ENCODE results near the gene RND2.

The RND2 gene

DNA sequence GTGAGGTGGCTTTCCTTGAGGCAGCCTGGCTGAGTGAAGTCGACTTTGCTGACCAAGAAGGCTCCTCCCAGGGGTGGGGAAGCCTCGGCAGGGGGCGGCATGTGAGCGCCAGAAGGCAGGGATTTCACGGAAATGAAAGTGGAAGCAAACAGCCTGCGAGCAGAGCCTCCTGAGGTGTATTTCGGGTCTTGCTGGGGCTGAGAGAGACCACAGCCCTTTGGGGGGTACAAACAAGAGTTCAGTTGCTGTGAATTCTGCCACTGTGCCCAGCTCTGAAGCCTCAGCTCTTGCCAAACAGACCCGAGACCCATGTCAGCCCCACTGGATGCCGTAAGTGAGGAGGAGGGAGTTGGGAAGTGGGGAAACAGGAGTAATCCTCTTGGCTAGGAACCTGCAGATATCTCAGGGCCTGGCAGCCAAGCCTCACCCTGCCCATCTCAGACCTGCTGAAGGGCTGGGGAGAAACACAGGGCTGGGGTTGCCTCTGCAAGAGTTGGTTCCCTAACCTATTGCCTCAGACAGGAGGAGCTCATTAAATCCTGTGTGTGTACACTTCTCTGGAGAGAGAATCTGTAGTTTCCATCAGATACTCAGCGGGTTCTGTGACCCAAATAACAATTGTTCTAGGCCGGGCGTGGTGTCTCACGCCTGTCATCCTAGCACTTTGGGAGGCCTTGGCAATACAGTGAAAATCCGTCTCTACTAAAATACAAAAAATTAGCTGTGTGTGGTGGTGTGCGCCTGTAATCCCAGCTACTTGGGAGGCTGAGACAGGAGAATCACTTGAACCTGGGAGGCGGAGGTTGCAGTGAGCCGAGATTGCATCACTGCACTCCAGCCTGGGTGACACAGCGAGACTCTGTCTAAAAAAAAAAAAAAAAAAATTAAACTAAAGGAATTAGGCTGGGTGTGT lies 18.1 kb upstream of the RND2 start, which contains the start of gene IFI35:
Gene IFI35 (plus strand): TSS at position 146 of the 913 bp plus-strand sequence. CDS start 164 bp downstream, at position 310.
- no peak for FAIRE-seq

DNA sequence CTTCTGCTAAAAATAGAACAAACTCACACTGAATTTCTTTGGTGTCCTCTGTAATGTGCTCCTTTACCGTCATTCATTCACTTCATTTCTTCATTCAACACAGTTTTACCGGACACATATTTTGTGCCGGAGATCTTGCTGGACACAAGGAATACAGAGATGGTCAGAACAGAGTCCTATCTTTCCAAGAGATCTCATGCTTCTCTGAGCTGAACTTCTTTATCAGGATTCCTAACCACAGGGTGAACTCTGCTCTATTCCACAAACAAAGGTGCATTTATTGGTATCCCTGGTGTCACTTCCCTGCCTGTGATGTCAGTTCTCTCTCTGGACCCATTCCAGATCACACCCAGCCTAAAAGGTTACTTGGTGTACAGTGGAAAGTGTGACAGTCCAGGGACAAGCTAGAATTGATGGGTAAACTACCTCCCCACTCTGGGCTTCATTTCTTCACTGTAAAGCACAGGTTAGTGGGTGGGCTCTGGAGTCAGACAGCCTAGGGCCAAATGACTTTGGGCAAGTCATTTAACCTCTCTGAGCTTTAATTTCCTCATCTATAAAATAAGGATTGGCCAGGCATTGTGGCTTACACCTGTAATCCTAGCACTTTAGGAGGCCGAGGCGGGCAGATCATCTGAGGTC lies 14.2 kb upstream of the RND2 start:
- no peak for FAIRE-seq

DNA sequence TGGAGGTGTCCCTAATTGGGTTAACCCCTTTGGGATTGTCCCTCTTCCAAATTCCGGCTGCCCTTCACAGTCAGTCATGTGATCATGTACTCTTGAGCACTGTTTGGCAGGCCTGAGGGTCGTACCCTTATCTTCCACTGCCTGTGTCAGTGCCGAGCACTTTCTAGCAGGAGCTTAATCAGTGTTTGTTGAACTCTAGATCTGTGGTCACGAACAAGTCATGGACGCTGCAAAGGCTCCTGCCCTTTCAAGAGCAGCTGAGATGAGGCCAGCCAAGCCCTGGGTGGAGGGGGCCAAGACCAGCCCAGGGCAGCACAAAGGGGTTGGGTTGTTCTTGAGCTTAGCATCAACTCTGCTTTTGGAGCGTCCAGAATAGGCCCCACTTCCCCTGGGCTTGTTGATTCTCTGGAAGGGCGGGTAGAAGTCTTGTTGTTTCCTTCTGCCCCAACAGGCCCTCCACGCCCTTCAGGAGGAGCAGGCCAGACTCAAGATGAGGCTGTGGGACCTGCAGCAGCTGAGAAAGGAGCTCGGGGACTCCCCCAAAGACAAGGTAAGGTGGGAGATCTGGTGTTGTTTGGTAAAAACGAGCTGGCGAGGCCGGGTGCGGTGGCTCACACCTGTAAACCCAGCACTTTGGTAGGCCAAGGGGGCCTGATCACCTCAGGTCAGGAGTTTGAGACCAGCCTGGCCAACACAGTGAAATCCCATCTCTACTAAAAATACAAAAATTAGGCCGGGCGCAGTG lies 13.1 kb upstream of the RND2 start:
- FAIRE-seq, result no peak

DNA sequence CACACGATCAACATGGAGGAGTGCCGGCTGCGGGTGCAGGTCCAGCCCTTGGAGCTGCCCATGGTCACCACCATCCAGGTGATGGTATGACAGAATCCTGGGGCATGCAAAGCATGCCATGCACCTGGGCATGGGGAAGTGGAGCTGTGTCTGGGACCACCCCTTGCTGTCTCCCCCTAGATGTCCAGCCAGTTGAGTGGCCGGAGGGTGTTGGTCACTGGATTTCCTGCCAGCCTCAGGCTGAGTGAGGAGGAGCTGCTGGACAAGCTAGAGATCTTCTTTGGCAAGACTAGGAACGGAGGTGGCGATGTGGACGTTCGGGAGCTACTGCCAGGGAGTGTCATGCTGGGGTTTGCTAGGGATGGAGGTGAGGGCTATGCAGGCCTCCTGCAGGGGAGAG lies 11.7 kb upstream of the RND2 start:
- no peak for FAIRE-seq

- FAIRE-seq, result no peak
Measured at GRCh38 chr17:43014020-43014648, 10.9 kb upstream of the RND2 start.

DNA sequence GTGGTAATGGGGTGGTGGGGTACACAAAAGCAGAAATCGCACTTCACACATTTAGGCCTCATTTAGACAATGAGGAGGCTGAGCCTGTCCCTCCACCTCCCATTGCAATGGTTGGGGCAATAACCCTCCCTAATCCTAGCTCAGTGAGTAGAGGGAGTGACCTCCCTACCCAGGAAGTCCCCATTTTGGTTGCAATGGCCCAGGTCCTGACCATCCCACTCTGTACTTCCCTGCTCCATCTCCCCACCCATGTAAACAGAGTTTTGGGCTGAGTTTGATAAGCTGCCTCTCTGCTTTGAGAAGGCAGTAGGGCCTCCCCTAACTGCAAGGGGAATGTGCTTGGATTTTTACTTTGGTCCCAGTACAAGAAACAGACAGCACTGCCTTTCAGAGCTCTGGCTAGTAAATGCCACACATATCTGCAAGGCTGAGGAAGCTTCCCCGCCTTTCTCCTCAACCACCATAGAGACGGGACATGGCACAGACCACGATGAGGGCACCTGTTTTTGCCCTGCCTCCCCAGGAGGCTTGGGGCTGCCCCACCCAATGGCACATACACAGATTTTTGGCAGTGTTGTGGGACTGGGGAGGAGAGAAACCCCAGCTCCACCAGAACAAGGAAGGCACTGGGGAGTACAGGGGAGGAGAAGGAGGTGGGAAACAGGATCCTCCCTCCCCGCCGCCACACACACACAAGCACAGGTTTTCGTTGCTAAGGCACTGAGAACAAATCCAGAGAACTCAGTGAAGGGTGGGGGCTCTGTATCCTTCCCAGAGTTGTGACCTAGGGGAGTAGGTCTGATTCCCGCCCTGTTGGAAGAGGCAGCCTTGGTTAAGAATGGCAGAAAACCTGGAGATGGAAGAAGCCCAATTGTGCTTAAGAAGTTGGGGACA lies 10.1 kb upstream of the RND2 start:
- no peak for FAIRE-seq

- no peak for FAIRE-seq
Measured at GRCh38 chr17:43015579-43015978, 9.5 kb upstream of the RND2 start.

DNA sequence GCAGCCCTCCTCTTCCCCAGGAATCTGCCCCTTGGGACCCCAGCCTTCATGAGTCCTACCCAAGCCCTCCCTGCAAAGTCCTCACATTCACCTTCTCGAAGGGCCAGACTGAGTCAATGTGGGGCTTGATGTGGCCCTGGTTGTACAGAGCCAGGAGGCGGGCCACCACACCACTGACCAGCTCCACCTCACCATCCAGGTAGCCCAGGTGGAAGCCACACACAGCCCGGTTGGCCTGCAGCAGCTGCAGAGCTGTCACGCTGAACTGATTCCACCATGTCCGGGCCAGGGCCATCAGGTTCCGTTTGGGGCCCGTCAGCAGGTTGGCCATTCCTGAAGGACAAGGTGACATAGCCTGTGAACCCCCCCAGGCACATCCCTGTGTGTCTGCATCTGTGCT lies 8.8 kb upstream of the RND2 start:
- FAIRE-seq, result no peak

- FAIRE-seq, result no peak
Measured at GRCh38 chr17:43018008-43018853, 6.8 kb upstream of the RND2 start.

- no peak for FAIRE-seq
Measured at GRCh38 chr17:43018932-43019331, 6.1 kb upstream of the RND2 start.

GRCh38 chr17:43019418-43019817 lies 5.6 kb upstream of the RND2 start:
- FAIRE-seq, result no peak

DNA sequence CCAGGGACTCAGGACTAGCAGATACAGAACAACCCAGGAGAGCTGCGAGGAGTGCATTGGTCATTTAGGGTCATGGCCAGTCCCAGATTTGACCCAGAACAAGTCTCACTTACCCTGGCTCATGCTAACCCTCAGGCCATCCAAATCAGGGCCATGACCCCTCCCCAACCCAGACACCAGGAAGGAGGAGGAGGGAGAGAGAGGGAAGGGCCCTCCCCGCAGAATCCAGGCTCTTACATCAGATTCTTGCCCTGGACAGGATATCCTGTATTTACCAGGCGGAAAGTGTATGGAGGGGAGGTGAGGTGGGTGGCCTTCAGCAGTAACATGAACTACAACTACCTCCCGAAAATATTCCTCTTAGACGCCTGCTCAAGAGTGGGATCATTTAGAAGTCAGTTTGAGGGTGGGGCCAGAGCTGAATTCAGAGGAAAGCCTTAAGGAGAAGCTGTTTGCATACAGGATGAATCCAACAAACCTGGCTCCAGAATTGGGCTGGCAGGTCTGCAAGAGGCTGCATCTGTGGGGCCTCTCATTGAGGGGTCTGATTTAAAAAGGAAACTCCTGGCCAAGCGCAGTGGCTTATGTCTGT lies 4.9 kb upstream of the RND2 start:
- no peak for FAIRE-seq

GRCh38 chr17:43020789-43021740 lies 4.0 kb upstream of the RND2 start:
- FAIRE-seq, result no peak

GRCh38 chr17:43021741-43022512 lies 3.1 kb upstream of the RND2 start, which contains the start of gene VAT1:
VAT1 (minus strand) TSS chr17:43022385; CDS start chr17:43022322, 63 bp downstream.
- FAIRE-seq, result no peak

DNA sequence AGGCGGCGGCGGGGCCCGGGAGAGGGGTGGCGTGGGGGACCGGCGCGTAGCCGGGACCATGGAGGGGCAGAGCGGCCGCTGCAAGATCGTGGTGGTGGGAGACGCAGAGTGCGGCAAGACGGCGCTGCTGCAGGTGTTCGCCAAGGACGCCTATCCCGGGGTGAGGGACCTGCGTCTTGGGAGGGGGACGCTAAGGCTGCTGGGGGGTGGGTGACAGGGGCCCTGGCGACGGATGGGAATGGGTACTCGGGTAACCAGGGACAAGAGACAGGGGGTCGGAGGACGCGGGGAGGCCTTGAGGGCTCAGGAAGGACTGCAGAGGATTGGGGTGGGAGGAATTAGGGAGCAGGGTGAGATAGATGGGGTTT lies 243 bp downstream of the RND2 start:
- no peak for FAIRE-seq

DNA sequence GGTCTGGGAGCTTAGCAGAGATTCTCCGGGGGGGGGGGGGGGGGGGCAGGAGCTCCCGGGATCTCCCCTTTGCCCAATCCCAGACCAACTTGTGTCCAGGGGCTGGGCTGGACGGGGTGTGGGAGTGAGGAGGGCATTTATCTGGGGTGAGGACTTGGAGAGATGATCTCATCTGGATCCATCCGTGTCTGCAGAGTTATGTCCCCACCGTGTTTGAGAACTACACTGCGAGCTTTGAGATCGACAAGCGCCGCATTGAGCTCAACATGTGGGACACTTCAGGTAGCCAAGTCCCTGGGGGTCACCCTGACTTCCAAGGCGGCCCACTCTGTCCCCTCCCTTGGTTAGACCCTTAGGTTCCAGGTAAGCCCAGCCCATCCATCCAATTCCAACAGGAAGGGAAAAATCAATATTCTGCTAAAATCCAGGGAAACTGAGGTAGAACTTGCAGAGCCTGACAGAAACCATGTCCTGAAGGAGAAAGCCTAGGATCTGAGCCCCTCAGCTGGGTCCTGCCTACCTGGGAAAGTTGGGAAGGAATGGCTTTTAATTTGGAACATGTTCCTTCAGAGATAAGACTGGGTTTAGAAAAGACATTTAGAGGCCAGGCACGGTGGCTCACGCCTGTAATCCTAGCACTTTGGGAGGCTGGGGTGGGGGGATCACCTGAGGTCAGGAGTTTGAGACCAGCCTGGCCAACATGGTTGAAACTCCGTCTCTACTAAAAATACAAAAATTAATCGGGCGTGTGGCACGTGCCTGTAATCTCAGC lies 921 bp downstream of the RND2 start:
- no peak for FAIRE-seq

GRCh38 chr17:43026595-43026994 lies 1.6 kb downstream of the RND2 start:
- FAIRE-seq, result no peak
